Ovary (tissue), 3 donors: ENCODE measurements around the gene HK2.

ENCODE experiments used
- EP300 ChIP-seq: sonication (generic); formaldehyde crosslinking; IDR thresholded peaks from one replicate; pipeline ENCODE4 v1.6.1; 2017; ENCODE audit warnings: antibody characterized with exemption
- POLR2A ChIP-seq: fragments of 450-650 bp; IDR thresholded peaks from one replicate; pipeline ENCODE4 v1.6.1; 2017; ENCODE audit warnings: antibody characterized with exemption, mild to moderate bottlenecking, moderate library complexity
- TF ChIP-seq, protein P1 (sequence below), 3 donors: fragments of 450-650 bp in 2 of 3; fragments of 200-600 bp in 1 of 3; IDR thresholded peaks; one replicate each; pipeline versions ENCODE4 v1.5.1 to v1.8.0; 2016 to 2022; ENCODE audit warnings: antibody characterized with exemption in 3 of 3, mild to moderate bottlenecking in 1 of 3
- donor health status: DM: no; HTN: no; CAD: no.

DNA sequence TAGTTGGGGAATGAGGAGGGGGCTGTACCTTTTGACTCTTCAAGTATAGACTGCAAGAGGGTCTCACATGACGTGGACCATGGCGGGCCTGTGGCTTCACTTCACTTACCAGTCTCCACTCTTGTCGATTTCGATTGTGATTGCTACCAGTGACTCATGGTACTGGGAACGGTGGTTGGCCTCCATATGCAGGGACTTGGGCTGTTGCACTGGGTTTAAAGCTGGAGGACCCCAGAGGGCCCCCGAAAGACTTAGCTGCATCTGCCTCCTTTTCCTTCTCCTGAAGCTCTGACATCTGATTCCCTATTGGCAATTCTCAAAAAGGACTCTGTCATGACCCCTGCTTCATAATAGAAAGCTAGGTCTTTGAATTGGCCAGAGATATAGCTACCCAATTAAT lies 43.4 kb downstream of the HK2 start:
- TF ChIP-seq POLR2A (no peak), EP300 (no peak)
- TF ChIP-seq, protein P1, sequence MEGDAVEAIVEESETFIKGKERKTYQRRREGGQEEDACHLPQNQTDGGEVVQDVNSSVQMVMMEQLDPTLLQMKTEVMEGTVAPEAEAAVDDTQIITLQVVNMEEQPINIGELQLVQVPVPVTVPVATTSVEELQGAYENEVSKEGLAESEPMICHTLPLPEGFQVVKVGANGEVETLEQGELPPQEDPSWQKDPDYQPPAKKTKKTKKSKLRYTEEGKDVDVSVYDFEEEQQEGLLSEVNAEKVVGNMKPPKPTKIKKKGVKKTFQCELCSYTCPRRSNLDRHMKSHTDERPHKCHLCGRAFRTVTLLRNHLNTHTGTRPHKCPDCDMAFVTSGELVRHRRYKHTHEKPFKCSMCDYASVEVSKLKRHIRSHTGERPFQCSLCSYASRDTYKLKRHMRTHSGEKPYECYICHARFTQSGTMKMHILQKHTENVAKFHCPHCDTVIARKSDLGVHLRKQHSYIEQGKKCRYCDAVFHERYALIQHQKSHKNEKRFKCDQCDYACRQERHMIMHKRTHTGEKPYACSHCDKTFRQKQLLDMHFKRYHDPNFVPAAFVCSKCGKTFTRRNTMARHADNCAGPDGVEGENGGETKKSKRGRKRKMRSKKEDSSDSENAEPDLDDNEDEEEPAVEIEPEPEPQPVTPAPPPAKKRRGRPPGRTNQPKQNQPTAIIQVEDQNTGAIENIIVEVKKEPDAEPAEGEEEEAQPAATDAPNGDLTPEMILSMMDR (IDR thresholded peaks at IDR 0.05) = no peak
